NCI-H1048 (cell line): Measurements from ENCODE around the gene CDC42.
"Not testable (repeated sequence)": the region's sequence is repeated elsewhere in the genome, so short reads cannot be mapped to it uniquely, and the experiment has no call there.

Experiments used
- DNase-seq: peaks from one replicate; lab custom pipeline; 2025; lab: John Stamatoyannopoulos, UW

CDC42 gene

GRCh38 chr1:22075718-22076117 is 23.2 kb downstream of the CDC42 start:
- no peak for DNase-seq

GRCh38 chr1:22076346-22076745 is 23.8 kb downstream of the CDC42 start:
- no peak for DNase-seq

DNA sequence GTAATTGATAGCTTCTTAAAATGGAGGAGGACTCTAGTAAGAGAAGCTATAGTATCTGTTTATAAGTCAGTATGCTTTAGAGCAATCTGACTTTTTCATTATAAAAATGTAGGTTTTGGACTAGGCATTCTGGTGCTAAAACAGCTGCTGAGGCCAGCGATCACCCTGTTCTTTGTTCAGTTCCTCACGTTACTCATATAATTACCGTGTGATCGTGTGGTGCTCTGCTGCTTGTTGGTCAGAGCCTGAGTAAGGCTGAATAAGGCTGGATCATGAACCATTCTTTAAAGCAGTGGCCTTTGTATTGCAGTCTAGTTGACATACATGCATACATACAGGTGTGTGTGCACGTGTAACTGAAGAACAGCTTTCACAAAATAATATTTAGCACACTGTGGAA is 25.2 kb downstream of the CDC42 start:
- DNase-seq: no peak

DNA sequence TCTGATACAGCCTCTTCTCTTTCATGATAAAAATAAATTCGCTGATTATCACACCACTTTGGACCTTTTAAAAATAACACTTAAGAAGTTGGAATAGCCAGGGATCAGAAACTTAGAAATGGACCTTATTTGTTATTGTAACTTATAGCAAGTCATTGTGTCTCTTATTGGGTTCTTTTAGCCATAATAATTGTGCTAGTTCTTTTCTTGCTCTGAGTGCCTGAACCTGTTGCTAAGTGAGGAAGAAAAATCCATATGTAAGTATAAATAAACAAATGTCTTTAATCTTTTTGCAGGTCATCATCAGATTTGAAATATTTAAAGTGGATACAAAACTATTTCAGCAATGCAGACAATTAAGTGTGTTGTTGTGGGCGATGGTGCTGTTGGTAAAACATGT is 25.6 kb downstream of the CDC42 start:
- no peak for DNase-seq

DNA sequence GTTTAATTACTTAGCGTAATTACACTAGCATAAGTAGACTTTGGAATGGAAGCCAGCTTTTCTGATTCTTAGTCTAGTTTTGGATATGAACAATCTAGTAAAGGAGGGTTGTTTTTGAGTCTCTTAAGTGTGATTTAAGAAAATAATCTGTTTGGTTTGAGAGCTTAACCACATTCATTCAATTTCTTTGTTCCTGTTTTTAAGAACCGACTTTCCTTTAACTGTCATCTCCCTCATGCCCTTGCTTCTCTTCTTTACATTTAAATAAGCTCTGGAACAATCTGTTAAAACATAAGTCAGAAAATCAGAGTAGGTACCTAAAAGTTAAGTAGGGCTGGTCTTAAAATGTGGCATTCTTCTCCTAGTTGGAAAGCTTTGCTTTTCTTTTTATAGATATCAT is 27.7 kb downstream of the CDC42 start:
- no peak for DNase-seq

- no peak for DNase-seq
These were observed 35.8 kb downstream of the CDC42 start for GRCh38 chr1:22088331-22088730.

DNA sequence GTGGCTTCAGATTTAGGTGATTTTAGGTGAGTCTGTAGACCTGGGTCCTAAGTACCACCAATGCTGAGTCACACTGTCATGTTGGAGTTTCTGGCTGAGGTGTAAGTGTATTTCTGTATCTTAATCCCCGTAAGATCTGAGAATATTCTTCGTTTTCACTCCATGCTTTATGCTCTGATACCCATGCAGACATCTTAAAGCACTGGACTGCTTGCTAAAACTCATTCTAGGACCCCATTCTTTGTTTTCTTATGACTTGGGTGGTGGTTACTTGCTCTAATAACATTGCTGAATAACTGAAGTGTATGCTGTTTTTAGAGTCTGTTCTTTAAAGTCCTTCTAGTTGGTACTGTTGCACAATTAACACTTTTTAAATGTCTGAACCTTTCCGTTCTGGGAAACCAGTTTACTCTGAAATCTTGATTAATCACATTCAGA is 36.6 kb downstream of the CDC42 start:
- no peak for DNase-seq

- DNase-seq: no peak
These were observed 37.3 kb downstream of the CDC42 start for GRCh38 chr1:22089787-22090186.

DNA sequence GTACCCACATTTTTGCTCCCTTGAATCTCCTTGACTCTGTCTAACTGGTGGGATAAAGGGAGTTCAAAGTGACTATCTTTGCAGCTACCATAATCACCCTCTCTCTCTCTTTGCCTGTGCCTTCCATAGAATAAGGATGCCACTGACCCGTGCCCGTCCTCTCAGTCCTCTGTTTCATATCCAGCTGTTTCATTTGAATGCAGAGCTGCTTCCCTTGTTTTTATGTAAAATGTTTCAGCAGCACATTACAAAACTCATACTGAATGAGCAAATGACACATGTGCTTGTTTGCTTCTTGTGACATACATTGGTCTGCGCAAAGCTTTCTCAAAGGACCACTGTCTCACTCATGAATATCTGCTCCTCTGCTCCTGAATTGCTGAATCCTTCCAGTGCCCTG is 38.4 kb downstream of the CDC42 start:
- DNase-seq: no peak

- DNase-seq: not testable (repeated sequence)
These were observed 39.7 kb downstream of the CDC42 start for GRCh38 chr1:22092026-22092768.

DNA sequence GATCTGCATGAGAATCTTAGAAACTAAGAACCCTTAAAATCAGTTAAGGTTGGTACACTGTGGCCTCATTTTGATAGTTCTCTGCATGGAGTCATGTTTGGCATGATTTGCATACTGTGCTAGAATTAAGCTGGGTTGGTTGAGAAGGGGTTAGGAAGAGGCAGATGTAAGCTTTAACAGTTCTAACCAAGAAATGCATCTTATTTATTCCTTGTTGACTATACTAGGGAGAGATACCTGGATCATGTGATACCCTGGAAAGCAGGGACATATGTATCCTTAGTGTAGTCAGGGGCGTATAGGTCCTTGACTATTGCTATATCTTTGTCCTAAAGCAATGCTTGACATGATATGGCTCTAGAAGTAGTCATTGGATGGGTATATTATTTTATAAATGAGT is 41.0 kb downstream of the CDC42 start:
- no peak for DNase-seq

DNA sequence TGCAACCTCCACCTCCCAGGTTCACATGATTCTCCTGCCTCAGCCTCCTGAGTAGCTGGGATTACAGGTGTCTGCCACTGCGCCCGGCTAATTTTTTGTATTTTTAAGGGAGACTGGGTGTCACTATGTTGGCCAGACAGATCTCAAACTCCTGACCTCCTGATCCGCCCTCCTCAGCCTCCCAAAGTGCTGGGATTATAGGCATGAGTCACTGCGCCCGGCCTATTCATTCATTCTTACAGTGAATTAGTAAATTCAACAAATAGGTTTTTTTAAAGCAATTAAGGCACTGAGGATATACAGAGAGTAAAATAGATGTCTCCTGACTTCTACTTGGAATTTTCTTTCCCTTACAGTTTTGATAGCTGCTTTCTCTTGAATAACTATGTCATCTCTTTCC is 43.5 kb downstream of the CDC42 start:
- DNase-seq: no peak

DNA sequence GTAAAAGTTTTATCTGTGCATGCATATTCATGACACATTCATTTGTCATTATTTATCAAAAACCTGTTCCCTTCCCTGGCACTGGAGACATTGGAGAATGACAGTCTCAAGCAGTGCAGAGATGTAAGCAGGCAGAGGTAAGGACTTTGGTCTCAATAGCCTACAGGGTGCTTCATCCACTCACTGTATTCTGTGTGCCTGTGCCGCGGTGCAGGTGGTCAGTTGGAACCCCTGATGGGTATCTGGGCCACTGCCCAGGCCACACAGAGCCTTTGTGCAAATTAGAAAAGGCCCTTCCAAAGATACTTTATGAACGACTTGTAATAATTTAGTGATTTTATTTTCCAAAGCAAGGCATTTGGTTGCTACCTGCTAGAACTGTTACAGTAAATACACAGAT is 44.0 kb downstream of the CDC42 start:
- no peak for DNase-seq

- no peak for DNase-seq
These were observed 46.2 kb downstream of the CDC42 start for GRCh38 chr1:22098752-22099151.

DNA sequence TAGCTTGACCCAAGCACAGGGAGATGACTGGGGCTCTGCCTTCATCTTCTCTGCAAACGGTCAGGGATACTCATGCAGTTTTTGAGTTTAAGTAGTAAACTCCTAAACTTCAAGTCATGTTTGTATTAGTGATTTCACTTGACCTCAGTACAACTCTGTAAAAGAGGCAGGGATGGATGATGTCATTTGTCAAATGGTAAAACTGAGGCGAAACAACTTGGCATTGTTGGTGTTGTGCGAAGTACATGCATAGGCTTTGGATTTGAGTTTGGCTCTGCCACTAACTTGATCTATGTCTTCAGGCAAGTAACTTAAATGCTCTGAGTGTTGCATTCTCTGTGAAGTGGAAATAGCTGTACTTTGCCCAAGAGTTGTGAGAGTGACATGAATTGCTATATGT is 47.7 kb downstream of the CDC42 start:
- no peak for DNase-seq

DNA sequence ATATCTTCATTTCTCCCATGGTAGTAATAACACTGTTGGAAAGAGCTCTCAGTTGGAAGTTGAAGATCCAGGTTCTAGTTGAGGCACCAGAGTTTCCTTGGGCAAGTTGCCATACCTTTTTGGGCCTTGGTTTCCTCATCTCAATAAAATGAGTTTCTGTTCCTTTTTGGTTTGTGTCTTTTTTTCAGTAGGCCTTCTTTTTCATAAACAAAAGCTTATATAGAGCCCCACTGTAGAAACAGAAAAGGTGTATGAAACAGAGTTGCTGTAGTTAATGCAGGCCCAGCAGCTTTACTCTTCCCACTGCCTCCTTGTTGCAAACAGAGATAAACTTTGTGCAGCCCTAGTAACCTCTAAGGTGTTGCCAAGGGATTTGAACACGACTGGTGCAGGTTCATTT is 48.7 kb downstream of the CDC42 start:
- no peak for DNase-seq

DNA sequence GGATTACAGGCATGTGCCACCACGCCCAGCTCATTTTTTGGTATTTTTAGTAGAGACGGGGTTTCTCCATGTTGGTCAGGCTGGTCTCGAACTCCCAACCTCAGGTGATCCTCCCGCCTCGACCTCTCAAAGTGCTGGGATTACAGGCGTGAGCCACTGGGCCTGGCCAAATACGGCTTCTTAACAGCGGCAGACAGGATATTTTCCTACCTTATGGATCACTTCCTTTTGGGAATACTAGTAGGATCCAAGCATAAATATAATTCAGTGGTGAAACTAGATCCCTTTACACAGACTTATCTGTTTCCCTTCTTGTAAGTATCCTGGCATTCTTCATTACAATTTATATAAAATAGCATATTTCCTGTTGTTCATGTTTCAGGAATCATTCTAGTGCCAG is 49.5 kb downstream of the CDC42 start:
- no peak for DNase-seq

- DNase-seq: no peak
These were observed 50.2 kb downstream of the CDC42 start for GRCh38 chr1:22102746-22103145.

DNA sequence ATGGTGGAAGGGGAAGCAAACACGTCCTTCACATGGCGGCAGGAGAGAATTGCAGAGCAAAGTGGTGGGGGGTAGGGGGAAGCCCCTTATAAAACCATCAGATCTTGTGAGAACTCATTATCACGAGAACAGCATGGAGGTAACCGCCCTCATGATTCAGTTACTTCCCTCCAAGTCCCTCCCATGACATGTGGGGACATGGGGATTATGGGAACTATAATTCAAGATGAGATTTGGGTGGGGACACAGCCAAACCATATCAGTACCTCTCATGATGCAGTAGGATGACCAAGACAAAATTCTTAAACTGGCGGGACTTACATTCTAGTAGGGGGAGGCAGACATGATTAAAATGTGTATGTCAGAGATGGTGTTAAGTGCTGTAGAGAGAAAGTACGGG is 51.6 kb downstream of the CDC42 start:
- no peak for DNase-seq

- DNase-seq: no peak
These were observed 52.4 kb downstream of the CDC42 start for GRCh38 chr1:22104865-22105437.

GRCh38 chr1:22105611-22106207 is 53.2 kb downstream of the CDC42 start:
- no peak for DNase-seq

- no peak for DNase-seq
These were observed 54.6 kb downstream of the CDC42 start for GRCh38 chr1:22107126-22107525.

DNA sequence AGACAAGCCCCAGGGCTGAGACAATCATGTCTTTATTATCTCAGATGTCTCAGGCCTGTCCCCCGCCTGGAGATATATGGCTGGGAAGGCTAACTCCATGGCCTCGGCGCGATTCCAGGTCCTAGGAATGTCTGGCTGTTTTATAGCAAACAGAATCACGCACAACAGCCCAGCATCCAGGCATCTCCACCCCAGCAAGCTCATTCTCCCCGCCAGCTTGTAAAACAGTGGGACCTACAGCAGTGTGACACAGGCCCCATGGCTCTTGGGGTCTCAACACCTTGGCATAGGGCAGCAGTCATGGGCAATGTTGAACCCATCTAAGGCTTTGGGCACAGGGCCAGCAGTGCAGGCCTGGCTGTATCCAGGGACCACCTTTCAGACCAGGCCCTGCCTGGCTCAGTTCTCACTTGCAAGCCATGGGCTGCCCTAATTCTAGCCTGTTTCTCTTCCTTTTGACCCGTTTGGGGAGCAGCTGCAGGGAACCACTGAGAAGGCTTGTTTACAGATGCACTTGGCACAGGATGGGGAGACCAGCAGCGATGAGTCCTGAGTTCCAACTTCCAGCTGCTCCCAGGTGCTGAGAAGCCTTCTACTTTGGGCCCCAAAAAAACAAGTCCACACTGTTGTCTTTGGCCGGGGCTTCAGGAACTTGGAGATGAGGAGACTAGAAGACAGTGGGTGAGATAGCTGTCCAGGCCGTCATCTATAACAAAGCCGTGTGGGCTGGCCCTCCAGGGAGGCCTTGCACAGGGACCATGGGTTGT is 56.0 kb downstream of the CDC42 start:
- no peak for DNase-seq
